Peyer's patch (tissue), 4 donors: ENCODE data around the gene ANKFY1.

ENCODE experiments used
- CTCF ChIP-seq, 6 experiments: fragments of 450-650 bp in 4 of 6; fragments of 200-600 bp in 2 of 6; sonication (generic) in 1 of 6; IDR thresholded peaks; one replicate each; pipeline ENCODE4 v1.5.1; 2017 to 2019; ENCODE audit warnings: antibody characterized with exemption in 6 of 6, mild to moderate bottlenecking in 3 of 6, moderate library complexity in 1 of 6
- POLR2A ChIP-seq, 2 donors: fragments of 450-650 bp; IDR thresholded peaks; one replicate each; pipeline ENCODE4 v1.5.1; 2017; ENCODE audit warnings: antibody characterized with exemption in 2 of 2, mild to moderate bottlenecking in 2 of 2, moderate library complexity in 2 of 2

- TF ChIP-seq POLR2A (IDR thresholded peaks at IDR 0.05) (no peak), CTCF (IDR thresholded peaks at IDR 0.05) (no peak)
Measured at GRCh38 chr17:4262703-4263102, 1.1 kb downstream of the ANKFY1 start.
